Ascending aorta (tissue), 2 donors: Measurements from ENCODE around the gene RXYLT1. TPM values are rescaled to one million over a fixed set of nuclear protein-coding genes. Genes with fewer than 3 reads are reported as not detected.

Experiments
- DNase-seq, 2 donors: peaks; one replicate each; pipeline ENCODE4 v3.0.0-alpha.2; 2019; ENCODE audit warnings: low spot score in 2 of 2
- H3K27ac ChIP-seq, 2 donors: fragments of 200-600 bp; sonication (generic); one replicate each; pipeline ENCODE4 v1.5.1; 2016 to 2017; ENCODE audit warnings: mild to moderate bottlenecking in 1 of 2
- H3K27me3 ChIP-seq: fragments of 200-600 bp; sonication (generic); one replicate; pipeline ENCODE4 v1.5.1; 2017
- H3K36me3 ChIP-seq, 2 donors: fragments of 200-600 bp; sonication (generic); one replicate each; pipeline ENCODE4 v1.5.1; 2016
- H3K4me1 ChIP-seq, 2 donors: fragments of 200-600 bp; sonication (generic); one replicate each; pipeline ENCODE4 v1.5.1; 2016 to 2017; ENCODE audit warnings: mild to moderate bottlenecking in 1 of 2
- H3K4me3 ChIP-seq, 2 donors: fragments of 200-600 bp; sonication (generic); one replicate each; pipeline ENCODE4 v1.5.1; 2016 to 2017; ENCODE audit warnings: mild to moderate bottlenecking in 1 of 2
- H3K9me3 ChIP-seq, 2 donors: fragments of 200-600 bp; sonication (generic); one replicate each; pipeline ENCODE4 v1.5.1; 2016
- intact Hi-C: fragments of 100-400 bp; cut with DNase I; formaldehyde crosslinking; loops from one replicate; pipeline ENCODE4 v1.15.1; 2023
- total RNA-seq: library from RNA; depleted of rRNA; stranded (reverse); fragments of >200 nt; gene quantifications from one replicate; pipeline ENCODE4 v1.1.0, GENCODE V29; 2016
- TF ChIP-seq, protein P1 (sequence below), 3 experiments: fragments of 200-600 bp in 2 of 3; fragments of 450-650 bp in 1 of 3; sonication (generic) in 2 of 3; IDR thresholded peaks; one replicate each; pipeline ENCODE4 v1.5.1; 2016 to 2019; ENCODE audit warnings: antibody characterized with exemption in 3 of 3, mild to moderate bottlenecking in 1 of 3, moderate library complexity in 1 of 3

The RXYLT1 gene
- total RNA-seq, 1 donor from 2014 or later, result 1.5 TPM

DNA sequence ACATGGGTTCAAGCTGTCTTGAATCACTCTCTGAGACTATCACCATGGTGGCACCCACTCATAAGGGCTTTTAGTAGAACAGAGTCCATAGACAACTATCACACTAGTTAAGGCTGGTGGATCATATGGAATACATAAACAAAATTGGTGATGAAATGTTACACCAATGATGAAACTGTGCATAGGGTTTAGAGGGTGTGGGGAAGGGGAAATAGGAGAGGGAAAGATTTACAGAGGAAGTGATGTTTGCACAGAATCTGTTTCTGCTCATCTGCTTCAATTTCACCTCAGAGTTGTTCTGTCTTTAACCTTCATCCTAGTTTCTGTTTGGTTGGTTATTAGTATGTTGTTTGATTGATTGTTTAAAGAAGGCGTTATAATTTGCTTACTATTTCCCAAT lies 2.4 kb upstream of the RXYLT1 start:
- TF ChIP-seq, protein P1, sequence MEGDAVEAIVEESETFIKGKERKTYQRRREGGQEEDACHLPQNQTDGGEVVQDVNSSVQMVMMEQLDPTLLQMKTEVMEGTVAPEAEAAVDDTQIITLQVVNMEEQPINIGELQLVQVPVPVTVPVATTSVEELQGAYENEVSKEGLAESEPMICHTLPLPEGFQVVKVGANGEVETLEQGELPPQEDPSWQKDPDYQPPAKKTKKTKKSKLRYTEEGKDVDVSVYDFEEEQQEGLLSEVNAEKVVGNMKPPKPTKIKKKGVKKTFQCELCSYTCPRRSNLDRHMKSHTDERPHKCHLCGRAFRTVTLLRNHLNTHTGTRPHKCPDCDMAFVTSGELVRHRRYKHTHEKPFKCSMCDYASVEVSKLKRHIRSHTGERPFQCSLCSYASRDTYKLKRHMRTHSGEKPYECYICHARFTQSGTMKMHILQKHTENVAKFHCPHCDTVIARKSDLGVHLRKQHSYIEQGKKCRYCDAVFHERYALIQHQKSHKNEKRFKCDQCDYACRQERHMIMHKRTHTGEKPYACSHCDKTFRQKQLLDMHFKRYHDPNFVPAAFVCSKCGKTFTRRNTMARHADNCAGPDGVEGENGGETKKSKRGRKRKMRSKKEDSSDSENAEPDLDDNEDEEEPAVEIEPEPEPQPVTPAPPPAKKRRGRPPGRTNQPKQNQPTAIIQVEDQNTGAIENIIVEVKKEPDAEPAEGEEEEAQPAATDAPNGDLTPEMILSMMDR (IDR thresholded peaks at IDR 0.05), result no peak
- Histone ChIP-seq H3K4me1 (peaks cover 0 to 7% of the 10 kb centered on the region in 2 donors), H3K36me3 (peaks cover 0 to 3% of the 10 kb centered on the region in 2 donors), H3K27me3 (no peaks in the 10 kb centered on the region), H3K27ac (no peak overlapping the region), H3K9me3 (no peaks in the 10 kb centered on the region), H3K4me3 (no peak overlapping the region)
- DNase-seq, result no peak
- intact Hi-C loops, result loop anchor here (5.0 kb wide), 1 partner anchor 625 kb away; the partner anchor contains the start of gene XPOT

DNA sequence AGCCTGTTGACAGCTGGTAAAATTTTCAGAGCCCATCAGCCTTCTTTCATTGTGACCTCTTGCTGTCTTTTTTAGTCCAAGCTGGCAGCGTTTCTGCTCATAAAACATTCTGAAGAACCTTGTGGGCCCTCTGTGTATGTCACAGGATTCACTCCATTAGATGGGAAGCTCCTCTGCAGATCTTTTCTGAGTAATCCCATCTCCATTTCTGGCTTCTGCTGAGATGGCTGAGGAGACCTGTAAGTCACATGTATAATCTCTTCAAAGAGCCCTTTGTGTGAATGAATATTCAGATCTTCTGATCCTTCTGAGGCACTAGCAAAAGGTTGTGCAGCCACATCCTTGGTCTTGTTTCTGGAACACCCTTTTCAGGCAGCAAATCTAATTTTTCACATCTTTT lies 2.8 kb downstream of the RXYLT1 start:
- no peak overlapping the region for H3K27ac ChIP-seq
- TF ChIP-seq, protein P1 (IDR thresholded peaks at IDR 0.05), result no peak
- intact Hi-C loops, result loop anchor here (10.0 kb wide), 1 partner anchor 118 kb away; the partner anchor contains the start of gene DPY19L2
- peaks cover 0 to 7% of the 10 kb centered on the region in 2 donors for H3K4me1 ChIP-seq
- no peaks in the 10 kb centered on the region for H3K9me3 ChIP-seq
- no peak overlapping the region for H3K4me3 ChIP-seq
- no peak for DNase-seq
- no peaks in the 10 kb centered on the region for H3K27me3 ChIP-seq
- H3K36me3 ChIP-seq, result peaks cover 3 to 29% of the 10 kb centered on the region in 2 donors

DNA sequence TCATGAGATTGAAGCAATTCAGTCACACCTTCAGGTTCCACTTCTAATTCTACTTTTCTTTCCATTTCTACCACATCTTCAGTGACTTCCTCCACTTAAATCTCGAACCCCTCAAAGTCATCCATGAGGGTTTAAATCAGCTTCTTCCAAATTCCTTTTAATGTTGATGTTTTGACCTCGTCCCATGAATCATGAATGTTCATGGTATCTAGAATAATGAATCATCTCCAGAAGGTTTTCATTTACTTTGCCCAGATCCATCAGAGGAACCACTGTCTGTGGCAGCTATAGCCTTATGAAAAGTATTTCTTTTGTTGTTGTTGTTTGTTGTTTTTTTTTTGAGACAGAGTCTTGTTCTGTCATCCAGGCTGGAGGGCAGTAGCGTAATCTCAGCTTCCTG lies 7.6 kb downstream of the RXYLT1 start:
- no peaks in the 10 kb centered on the region for H3K9me3 ChIP-seq
- H3K36me3 ChIP-seq, result peaks cover 7 to 35% of the 10 kb centered on the region in 2 donors
- H3K27me3 ChIP-seq, result no peaks in the 10 kb centered on the region
- intact Hi-C loops, result loop anchor here (10.0 kb wide), 1 partner anchor 123 kb away; the partner anchor contains the start of gene DPY19L2
- H3K4me1 ChIP-seq, result no peaks in the 10 kb centered on the region
- no peak for DNase-seq
- no peak overlapping the region for H3K4me3 ChIP-seq
- TF ChIP-seq, protein P1 (IDR thresholded peaks at IDR 0.05), result no peak
- H3K27ac ChIP-seq, result no peak overlapping the region

DNA sequence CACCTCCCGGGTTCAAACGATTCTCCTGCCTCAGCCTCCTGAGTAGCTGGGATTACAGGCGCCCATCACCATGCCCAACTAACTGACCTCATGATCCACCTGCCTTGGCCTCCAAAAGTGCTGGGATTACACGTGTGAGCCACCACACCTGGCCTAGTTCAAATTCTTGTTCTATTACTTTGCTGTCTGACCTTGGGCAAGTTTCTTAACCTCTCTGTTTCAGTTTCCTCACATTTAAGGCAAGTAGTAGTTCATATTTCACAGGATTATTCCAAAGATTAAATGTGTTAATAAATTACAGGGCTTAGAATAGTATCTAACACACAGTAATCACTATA lies 10.9 kb downstream of the RXYLT1 start:
- no peaks in the 10 kb centered on the region for H3K4me1 ChIP-seq

DNA sequence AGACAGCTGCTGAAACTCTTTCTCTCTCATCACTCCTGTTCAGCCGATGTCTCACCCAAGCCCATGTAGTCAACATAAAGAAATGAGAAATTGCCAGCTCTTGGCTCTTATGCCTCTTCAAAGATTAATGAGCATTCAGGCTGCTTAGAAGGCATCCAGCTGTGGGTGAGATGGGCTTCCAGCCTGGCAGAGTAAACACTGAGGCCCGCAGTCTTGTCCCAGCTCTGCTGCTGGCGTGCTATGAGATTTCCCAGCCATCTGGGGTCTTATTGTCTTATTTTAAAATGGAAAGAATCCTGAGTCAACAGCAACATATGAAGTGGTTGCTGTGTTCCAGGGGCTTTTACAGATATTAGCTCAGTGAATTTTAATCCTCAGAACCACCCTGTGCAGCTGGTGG lies 12.6 kb downstream of the RXYLT1 start:
- H3K27ac ChIP-seq, result no peak overlapping the region
- H3K4me1 ChIP-seq, result no peaks in the 10 kb centered on the region
- H3K4me3 ChIP-seq, result no peak overlapping the region
- TF ChIP-seq, protein P1 (IDR thresholded peaks at IDR 0.05), result no peak
- intact Hi-C loops, result no loop called here
- no peaks in the 10 kb centered on the region for H3K9me3 ChIP-seq
- peaks cover 3 to 11% of the 10 kb centered on the region in 2 donors for H3K36me3 ChIP-seq
- DNase-seq, result no peak
- no peaks in the 10 kb centered on the region for H3K27me3 ChIP-seq

More for the DNA sequence above, 10.9 kb downstream of the RXYLT1 start:
- H3K4me3 ChIP-seq, result no peak overlapping the region
- intact Hi-C loops, result no loop called here
- H3K36me3 ChIP-seq, result peaks cover 7 to 19% of the 10 kb centered on the region in 2 donors
- TF ChIP-seq, protein P1 (IDR thresholded peaks at IDR 0.05), result no peak
- no peak for DNase-seq
- H3K27ac ChIP-seq, result no peak overlapping the region
- H3K27me3 ChIP-seq, result no peaks in the 10 kb centered on the region
- no peaks in the 10 kb centered on the region for H3K9me3 ChIP-seq
